ENCODE measurements around the gene OR6Q1. TPM values are rescaled to one million over a fixed set of nuclear protein-coding genes. Genes with fewer than 3 reads are reported as not detected.
"Not testable (repeated sequence)": the region's sequence is repeated elsewhere in the genome, so short reads cannot be mapped to it uniquely, and the experiment has no call there.

The OR6Q1 gene, protein sequence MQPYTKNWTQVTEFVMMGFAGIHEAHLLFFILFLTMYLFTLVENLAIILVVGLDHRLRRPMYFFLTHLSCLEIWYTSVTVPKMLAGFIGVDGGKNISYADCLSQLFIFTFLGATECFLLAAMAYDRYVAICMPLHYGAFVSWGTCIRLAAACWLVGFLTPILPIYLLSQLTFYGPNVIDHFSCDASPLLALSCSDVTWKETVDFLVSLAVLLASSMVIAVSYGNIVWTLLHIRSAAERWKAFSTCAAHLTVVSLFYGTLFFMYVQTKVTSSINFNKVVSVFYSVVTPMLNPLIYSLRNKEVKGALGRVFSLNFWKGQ
- total RNA-seq = not detected in 2 replicates

DNA sequence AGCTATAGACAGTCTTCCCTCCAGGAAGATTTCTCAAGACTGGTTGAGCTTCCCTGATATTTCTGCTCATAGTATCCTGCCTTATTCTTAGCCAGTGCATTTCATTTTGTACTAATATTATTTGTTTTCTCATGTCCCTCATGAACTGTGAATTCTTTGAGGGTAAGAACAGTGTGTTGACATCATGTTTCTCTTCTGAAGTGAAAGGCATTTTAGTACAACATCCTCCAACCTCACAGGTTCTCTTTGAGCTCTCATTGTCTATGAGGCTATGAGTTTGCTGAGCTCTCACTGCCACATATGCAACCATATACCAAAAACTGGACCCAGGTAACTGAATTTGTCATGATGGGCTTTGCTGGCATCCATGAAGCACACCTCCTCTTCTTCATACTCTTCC is at the start of gene OR6Q1:
Gene OR6Q1 (plus strand): TSS at position 301 of the 400 bp plus-strand sequence. CDS start 0 bp downstream, at position 301.
- H3K4me1 Mint-ChIP-seq (ENCODE audit: low read depth) = no peaks in the 10 kb centered on the region
- H3K36me3 Mint-ChIP-seq (ENCODE audit: low read depth) = no peaks in the 10 kb centered on the region

DNA sequence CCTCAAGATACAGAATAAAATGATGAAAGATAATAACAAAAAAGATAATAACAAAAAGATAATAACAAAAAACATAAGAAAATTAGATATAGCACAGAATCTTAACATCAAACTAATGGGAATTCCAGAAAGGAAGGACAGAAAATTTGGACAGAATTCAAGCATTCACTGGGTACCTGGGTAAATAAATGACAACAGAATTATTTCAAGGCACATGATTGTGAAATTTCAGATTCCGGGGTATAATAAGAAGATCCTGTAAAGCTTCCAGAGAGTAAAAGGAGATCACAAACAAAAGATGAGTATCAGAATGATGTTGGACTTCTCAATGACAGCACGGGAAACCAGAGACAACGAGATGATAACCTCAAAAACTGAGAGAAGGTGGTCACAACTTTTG is 49.2 kb upstream of the OR6Q1 start:
- H3K9me3 Mint-ChIP-seq = no peaks in the 10 kb centered on the region

More for the DNA sequence above, at the start of gene OR6Q1:
- H3K9me3 Mint-ChIP-seq = peaks cover 3% of the 10 kb centered on the region
- H3K27me3 Mint-ChIP-seq (ENCODE audit: low read depth) = no peaks in the 10 kb centered on the region
- intact Hi-C loops (cut with micrococcal nuclease) = no loop called here
- DNase-seq (ENCODE audit: low spot score) = no peak
- no peak within 1 kb of the TSS for H3K4me3 Mint-ChIP-seq (ENCODE audit: low read depth)
- no peak within 1 kb of the TSS for H3K27ac Mint-ChIP-seq

DNA sequence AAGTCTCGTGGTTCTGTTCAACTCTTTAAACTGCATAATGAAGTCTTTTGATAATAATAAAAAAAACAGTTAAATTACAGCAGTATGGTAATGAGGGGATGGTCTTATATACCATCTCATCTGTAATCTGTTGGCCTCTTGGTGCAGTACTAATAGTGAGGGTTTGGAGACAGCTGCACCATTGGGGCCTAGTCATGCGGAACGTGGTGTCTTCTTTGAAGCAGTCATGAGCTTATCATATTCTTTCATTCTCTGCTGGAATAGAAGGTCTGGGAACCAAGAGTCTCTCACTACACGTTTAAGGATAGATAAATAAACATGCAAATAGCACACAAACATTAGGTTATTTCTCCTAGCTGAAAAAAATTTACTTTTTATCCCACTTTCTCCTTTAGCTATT is 48.0 kb upstream of the OR6Q1 start:
- Mint-ChIP-seq H3K36me3 (ENCODE audit: low read depth) (no peaks in the 10 kb centered on the region), H3K27ac (no peak overlapping the region), H3K4me1 (ENCODE audit: low read depth) (no peaks in the 10 kb centered on the region), H3K27me3 (ENCODE audit: low read depth) (peaks cover 3% of the 10 kb centered on the region), H3K4me3 (ENCODE audit: low read depth) (no peak overlapping the region), H3K9me3 (no peaks in the 10 kb centered on the region)
- DNase-seq (ENCODE audit: low spot score) = no peak
- intact Hi-C loops (cut with micrococcal nuclease) = no loop called here

More for the DNA sequence above, 49.2 kb upstream of the OR6Q1 start:
- Mint-ChIP-seq H3K4me1 (ENCODE audit: low read depth) (no peaks in the 10 kb centered on the region), H3K4me3 (ENCODE audit: low read depth) (no peak overlapping the region), H3K27me3 (ENCODE audit: low read depth) (peaks cover 3% of the 10 kb centered on the region), H3K27ac (no peak overlapping the region), H3K36me3 (ENCODE audit: low read depth) (no peaks in the 10 kb centered on the region)
- intact Hi-C loops (cut with micrococcal nuclease) = no loop called here
- no peak for DNase-seq (ENCODE audit: low spot score)

DNA sequence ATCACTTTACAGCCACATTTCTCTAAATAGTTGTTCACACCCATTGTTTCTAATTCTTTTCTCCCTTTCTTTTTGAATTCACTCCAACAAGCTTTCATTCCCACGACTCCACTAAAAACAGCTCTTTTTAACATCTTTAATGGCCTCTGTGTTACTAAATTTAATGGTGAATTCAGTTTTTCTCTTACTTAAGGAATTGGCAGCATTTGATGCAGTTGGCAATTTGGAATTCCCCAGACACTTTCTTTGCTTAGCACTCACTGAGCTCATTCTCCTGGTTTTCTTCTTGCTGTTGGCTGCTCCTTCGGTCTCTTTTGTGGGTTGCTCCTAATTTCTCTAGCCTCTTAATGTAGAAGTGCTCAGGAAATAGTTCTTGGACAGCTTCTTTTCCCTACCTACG is 47.6 kb upstream of the OR6Q1 start:
- intact Hi-C loops (cut with micrococcal nuclease) = no loop called here
- DNase-seq (ENCODE audit: low spot score) = no peak
- no peak overlapping the region for H3K4me3 Mint-ChIP-seq (ENCODE audit: low read depth)
- no peaks in the 10 kb centered on the region for H3K36me3 Mint-ChIP-seq (ENCODE audit: low read depth)
- H3K27ac Mint-ChIP-seq = no peak overlapping the region
- no peaks in the 10 kb centered on the region for H3K4me1 Mint-ChIP-seq (ENCODE audit: low read depth)
- H3K9me3 Mint-ChIP-seq = no peaks in the 10 kb centered on the region
- peaks cover 3% of the 10 kb centered on the region for H3K27me3 Mint-ChIP-seq (ENCODE audit: low read depth)

DNA sequence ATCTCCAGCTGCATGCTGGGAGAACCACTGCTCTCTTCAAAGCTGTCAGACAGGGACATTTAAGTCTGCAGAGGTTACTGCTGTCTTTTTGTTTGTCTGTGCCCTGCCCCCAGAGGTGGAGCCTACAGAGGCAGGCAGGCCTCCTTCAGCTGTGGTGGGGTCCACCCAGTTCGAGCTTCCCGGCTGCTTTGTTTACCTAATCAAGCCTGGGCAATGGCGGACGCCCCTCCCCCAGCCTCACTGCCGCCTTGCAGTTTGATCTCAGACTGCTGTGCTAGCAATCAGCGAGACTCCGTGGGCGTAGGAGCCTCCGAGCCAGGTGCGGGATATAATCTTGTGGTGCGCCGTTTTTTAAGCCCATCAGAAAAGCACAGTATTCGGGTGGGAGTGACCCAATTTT is 31.2 kb upstream of the OR6Q1 start:
- intact Hi-C loops (cut with micrococcal nuclease); H3K27ac Mint-ChIP-seq; H3K4me3 Mint-ChIP-seq (ENCODE audit: low read depth); H3K9me3 Mint-ChIP-seq; H3K27me3 Mint-ChIP-seq (ENCODE audit: low read depth); H3K36me3 Mint-ChIP-seq (ENCODE audit: low read depth); DNase-seq (ENCODE audit: low spot score); H3K4me1 Mint-ChIP-seq (ENCODE audit: low read depth): not testable (repeated sequence)

DNA sequence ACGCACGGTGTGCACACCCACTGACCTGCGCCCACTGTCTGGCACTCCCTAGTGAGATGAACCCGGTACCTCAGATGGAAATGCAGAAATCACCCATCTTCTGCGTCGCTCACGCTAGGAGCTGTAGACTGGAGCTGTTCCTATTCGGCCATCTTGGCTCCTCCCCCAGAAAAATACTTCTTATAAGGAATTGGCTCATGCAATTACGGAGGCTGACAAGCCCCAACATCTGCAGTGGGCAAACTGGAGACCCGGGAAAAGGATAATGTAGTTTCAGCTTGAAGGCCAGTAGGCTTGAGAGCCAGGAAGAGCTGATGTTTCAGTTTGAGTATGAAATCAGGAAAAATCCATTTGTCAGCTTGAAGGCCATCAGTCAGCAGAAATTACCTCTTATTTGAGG is 30.7 kb upstream of the OR6Q1 start:
- H3K27me3 Mint-ChIP-seq (ENCODE audit: low read depth); DNase-seq (ENCODE audit: low spot score); H3K27ac Mint-ChIP-seq; H3K9me3 Mint-ChIP-seq; H3K4me1 Mint-ChIP-seq (ENCODE audit: low read depth); H3K36me3 Mint-ChIP-seq (ENCODE audit: low read depth); H3K4me3 Mint-ChIP-seq (ENCODE audit: low read depth); intact Hi-C loops (cut with micrococcal nuclease): not testable (repeated sequence)

DNA sequence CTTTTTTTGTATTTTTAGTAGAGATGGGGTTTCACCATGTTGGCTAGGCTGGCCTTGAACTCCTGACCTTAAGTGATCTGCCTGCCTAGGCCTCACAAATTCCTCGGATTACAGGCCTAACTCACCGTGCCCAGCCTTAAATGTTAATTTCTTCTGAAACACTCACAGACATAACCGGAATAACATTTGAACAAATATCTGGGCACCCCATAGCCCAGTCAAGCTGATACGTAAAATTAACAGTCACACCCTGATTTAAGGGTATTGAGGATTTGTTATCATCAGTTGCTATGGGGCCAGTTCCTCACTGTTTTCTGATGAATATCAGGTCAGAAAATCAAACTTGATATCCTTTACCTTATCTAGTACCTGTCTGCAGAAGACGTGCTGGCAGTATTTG is 30.1 kb upstream of the OR6Q1 start:
- intact Hi-C loops (cut with micrococcal nuclease) = no loop called here
- H3K27me3 Mint-ChIP-seq (ENCODE audit: low read depth) = no peaks in the 10 kb centered on the region

DNA sequence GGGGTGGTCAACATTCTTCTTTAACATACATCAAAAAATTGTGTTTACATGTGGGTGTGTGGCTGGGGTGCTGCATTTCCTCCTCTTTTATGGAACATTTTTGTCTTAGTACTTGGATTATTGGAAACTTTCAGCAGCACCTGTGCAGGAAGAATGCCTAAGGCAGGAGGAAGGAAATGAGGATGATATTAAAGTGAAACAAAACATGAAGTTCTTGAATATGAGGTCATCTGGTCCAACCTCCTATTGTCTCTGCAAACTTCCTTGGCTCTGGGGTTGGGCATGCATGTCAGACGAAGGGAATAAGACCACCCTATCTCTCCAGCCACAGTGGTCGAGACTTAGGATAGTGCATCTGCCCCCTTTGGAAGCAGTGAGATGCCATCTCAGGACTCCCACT is 27.7 kb upstream of the OR6Q1 start:
- Mint-ChIP-seq H3K4me3 (ENCODE audit: low read depth) (no peak overlapping the region), H3K9me3 (no peaks in the 10 kb centered on the region), H3K27me3 (ENCODE audit: low read depth) (no peaks in the 10 kb centered on the region), H3K36me3 (ENCODE audit: low read depth) (no peaks in the 10 kb centered on the region), H3K4me1 (ENCODE audit: low read depth) (peaks cover 3% of the 10 kb centered on the region), H3K27ac (no peak overlapping the region)
- intact Hi-C loops (cut with micrococcal nuclease) = no loop called here
- DNase-seq (ENCODE audit: low spot score) = no peak

More for the DNA sequence above, 30.1 kb upstream of the OR6Q1 start:
- Mint-ChIP-seq H3K4me3 (ENCODE audit: low read depth) (no peak overlapping the region), H3K27ac (no peak overlapping the region), H3K4me1 (ENCODE audit: low read depth) (peaks cover 3% of the 10 kb centered on the region), H3K9me3 (no peaks in the 10 kb centered on the region), H3K36me3 (ENCODE audit: low read depth) (no peaks in the 10 kb centered on the region)
- DNase-seq (ENCODE audit: low spot score) = no peak

DNA sequence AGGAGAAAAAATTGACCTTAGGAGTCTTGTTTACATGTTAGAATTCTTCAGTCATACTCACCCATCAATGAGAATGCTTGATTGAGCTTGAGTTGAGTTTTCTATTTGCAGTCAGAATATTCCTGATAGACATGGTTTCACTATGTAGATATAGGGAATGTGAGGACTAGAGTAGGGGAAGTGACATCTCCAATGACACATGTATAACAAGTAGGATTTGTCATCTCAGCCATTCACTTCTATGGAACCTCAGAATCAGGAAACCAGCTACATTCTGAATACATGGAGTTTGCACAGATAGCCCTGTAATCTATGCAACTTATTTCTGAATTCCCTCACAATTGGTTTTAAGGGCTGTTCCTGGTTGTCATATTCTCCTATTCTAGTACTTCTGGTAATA is 27.2 kb upstream of the OR6Q1 start:
- no peaks in the 10 kb centered on the region for H3K27me3 Mint-ChIP-seq (ENCODE audit: low read depth)

DNA sequence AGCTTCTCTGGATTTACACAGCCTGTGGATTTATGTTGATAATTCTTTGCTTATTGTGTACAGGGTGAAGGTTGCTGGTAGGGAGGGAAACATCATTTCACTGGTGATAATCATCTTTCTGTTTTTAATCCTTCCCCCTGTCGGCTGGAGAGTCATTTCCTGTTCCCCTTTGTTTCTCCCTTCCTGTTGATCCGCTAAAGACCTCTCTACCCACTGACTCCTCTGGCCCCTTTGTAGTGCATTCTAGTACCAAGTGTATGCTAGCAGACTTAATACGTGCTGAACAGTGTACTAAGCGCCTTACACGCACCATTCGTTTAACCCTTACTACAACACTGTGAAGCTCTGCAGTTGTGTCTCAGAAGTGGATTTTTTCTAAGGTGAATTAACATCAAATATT is 26.1 kb upstream of the OR6Q1 start:
- Mint-ChIP-seq H3K9me3 (no peaks in the 10 kb centered on the region), H3K4me3 (ENCODE audit: low read depth) (no peak overlapping the region), H3K4me1 (ENCODE audit: low read depth) (peaks cover 3% of the 10 kb centered on the region), H3K36me3 (ENCODE audit: low read depth) (no peaks in the 10 kb centered on the region), H3K27me3 (ENCODE audit: low read depth) (no peaks in the 10 kb centered on the region), H3K27ac (no peak overlapping the region)
- no peak for DNase-seq (ENCODE audit: low spot score)
- intact Hi-C loops (cut with micrococcal nuclease) = no loop called here

More for the DNA sequence above, 27.2 kb upstream of the OR6Q1 start:
- Mint-ChIP-seq H3K4me3 (ENCODE audit: low read depth) (no peak overlapping the region), H3K36me3 (ENCODE audit: low read depth) (no peaks in the 10 kb centered on the region), H3K27ac (no peak overlapping the region), H3K9me3 (no peaks in the 10 kb centered on the region), H3K4me1 (ENCODE audit: low read depth) (peaks cover 3% of the 10 kb centered on the region)
- intact Hi-C loops (cut with micrococcal nuclease) = no loop called here
- DNase-seq (ENCODE audit: low spot score) = no peak

DNA sequence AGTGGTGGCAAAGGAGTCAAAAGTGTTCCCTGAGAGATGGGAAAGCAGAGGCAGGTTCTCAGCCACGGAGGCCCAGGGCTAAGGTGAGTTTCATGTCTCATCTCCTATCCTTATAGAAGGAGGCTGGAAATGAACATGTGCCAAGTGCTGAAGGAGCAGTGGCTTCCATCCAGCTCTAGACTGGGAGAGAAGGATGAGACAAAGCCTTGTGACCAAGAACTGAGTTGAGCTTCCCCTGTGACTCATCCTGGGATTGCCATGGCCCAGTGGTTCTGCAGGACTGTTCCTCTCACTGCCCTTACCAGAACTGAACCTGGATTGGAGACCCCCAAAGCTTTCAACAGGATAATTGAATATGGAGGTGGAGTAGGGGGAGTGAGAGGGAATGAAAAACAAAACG is 23.8 kb upstream of the OR6Q1 start:
- no peak overlapping the region for H3K27ac Mint-ChIP-seq
- H3K4me1 Mint-ChIP-seq (ENCODE audit: low read depth) = peaks cover 3% of the 10 kb centered on the region
- no peaks in the 10 kb centered on the region for H3K27me3 Mint-ChIP-seq (ENCODE audit: low read depth)
- intact Hi-C loops (cut with micrococcal nuclease) = no loop called here
- H3K36me3 Mint-ChIP-seq (ENCODE audit: low read depth) = no peaks in the 10 kb centered on the region
- no peak overlapping the region for H3K4me3 Mint-ChIP-seq (ENCODE audit: low read depth)
- no peak for DNase-seq (ENCODE audit: low spot score)
- H3K9me3 Mint-ChIP-seq = no peaks in the 10 kb centered on the region

DNA sequence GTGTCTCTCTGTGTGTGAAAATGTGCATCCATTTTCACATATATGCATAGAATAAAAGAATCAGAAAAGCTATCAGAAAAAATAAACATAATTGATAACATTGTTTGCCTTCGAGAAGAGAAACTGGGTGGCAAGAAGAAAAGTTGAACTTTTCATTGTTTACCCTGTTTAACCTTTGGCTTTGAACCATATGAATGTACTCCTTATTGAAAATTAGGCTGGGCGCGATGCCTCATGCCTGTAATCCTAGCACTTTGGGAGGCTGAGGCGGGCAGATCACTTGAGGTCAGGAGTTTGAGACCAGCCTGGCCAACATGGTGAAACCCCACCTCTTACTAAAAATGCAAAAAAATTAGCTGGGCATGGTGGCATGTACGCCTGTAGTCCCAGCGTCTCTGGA is 19.0 kb upstream of the OR6Q1 start:
- intact Hi-C loops (cut with micrococcal nuclease) = no loop called here

DNA sequence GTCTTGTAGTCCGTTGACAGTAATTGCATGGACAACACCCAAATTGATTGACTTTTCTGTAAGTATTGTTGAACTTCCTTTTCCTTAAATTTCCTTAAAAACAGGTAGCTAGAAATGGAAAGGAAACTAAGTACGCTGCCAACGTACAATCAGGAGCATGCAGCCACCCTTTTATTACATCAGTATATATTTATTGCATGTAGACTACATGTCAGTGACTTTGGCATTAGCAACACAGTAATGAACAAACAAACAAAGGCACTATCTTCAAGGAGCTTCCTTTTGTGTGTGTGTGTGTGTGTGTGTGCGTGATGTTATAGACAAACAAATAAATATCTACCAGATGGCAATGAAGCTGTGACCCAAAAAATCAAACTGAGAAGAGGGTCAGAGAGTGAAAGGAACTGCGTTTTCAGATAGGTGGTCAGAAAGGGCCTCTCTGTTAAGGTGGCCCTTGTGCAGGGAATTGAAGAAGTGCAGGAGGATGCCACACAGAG is 7.3 kb upstream of the OR6Q1 start, which contains the start of gene OR9Q1:
Gene OR9Q1 (plus strand): TSS at position 447 of the 497 bp plus-strand sequence. CDS start 155,564 bp downstream, outside the sequence.
- intact Hi-C loops (cut with micrococcal nuclease) = no loop called here
- no peaks in the 10 kb centered on the region for H3K9me3 Mint-ChIP-seq
- no peaks in the 10 kb centered on the region for H3K4me1 Mint-ChIP-seq (ENCODE audit: low read depth)
- no peak within 1 kb of the TSS for H3K4me3 Mint-ChIP-seq (ENCODE audit: low read depth)
- H3K27ac Mint-ChIP-seq = no peak within 1 kb of the TSS
- DNase-seq (ENCODE audit: low spot score) = no peak
- H3K36me3 Mint-ChIP-seq (ENCODE audit: low read depth) = no peaks in the 10 kb centered on the region
- no peaks in the 10 kb centered on the region for H3K27me3 Mint-ChIP-seq (ENCODE audit: low read depth)

More for the DNA sequence above, 19.0 kb upstream of the OR6Q1 start:
- no peaks in the 10 kb centered on the region for H3K27me3 Mint-ChIP-seq (ENCODE audit: low read depth)
- no peak overlapping the region for H3K27ac Mint-ChIP-seq
- no peaks in the 10 kb centered on the region for H3K36me3 Mint-ChIP-seq (ENCODE audit: low read depth)
- no peaks in the 10 kb centered on the region for H3K4me1 Mint-ChIP-seq (ENCODE audit: low read depth)
- no peak overlapping the region for H3K4me3 Mint-ChIP-seq (ENCODE audit: low read depth)
- no peak for DNase-seq (ENCODE audit: low spot score)
- no peaks in the 10 kb centered on the region for H3K9me3 Mint-ChIP-seq
